NCI-H128 (cell line): ENCODE data around the gene STXBP2.

Experiments
- DNase-seq: peaks from one replicate; lab custom pipeline; 2025; ENCODE audit not compliant: unreplicated experiment; lab: John Stamatoyannopoulos, UW

STXBP2 gene

DNA sequence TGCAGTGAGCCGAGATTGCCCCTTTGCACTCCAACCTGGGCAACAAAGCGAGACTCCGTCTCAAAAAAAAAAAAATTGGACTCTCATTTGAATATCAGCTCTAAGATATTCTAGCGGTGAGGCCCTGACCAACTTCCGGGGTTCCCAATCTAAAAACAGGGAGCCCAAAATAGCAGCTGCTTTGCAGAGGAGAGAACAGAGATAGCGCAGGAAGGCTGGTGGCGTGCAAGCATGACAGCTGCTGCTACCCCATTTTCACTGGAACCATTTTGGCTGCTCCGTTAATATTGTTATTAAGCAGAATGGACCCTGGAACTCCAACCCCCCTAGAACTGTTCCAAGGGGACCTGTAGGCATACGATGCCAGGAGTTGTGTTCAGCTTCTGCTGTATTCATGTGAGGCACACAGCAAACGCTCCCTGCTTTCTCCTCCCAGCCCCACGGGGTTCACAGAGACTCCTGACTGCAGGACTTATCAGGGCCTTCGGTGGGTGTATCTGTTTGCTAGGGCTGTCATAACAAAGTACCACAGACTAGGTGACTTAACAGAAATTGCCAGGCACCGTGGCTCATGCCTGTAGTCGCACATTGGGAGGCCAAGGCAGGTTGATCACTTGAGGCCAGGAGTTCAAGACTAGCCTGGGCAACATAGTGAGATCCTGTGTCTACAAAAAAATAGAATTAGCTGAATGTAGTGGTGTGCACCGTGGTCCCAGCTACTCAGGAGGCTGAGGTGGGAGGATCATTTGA, 11.5 kb downstream of the STXBP2 start:
- DNase-seq, result no peak

DNA sequence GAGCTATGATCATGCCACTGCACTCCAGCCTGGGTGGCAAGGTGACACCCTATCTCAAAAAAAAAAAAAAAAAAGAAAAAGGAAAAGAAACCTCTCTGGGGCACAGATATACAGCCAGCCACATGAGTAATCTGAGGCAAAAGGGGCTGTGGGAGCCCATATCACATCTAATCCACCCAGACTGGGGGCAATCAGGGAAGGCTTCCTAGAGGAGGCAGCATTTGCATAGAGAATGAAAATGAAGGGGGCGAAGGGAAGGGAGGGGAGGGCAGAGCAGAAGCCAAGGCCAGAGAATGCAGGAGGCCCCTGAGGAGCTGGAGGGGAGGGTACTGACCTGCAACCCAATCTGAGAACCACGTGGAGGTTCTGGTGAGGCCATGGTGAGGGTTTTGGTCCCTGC, 13.2 kb downstream of the STXBP2 start:
- no peak for DNase-seq

DNA sequence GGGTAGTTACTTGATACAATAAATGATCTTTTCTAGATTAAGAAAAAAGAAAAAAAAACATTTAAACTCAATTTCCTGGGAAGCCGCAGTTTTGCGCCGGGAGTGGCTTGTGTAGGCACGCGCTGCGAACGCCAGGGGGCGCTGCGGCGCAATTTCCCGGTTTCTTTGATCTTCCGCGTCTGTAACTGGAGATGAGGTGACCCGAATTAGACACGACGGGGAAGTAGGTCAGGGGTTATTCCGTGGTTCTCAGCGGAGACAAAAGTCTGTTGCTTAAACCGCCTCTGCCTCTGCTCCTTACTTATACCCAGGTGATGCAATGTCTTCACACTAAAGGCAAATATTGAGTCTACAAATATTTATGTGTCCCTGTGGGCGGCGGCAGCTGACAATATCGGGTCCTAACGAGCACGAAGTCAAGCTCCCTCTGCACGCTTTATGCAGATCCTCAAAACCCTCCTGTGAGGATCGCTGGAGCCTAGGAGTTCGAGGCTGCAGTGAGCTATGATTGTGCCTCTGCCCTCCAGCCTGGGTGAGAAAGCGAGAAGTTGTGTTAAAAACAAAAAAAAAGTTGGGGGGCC, 15.2 kb downstream of the STXBP2 start:
- DNase-seq, result peak; percentile 60

DNA sequence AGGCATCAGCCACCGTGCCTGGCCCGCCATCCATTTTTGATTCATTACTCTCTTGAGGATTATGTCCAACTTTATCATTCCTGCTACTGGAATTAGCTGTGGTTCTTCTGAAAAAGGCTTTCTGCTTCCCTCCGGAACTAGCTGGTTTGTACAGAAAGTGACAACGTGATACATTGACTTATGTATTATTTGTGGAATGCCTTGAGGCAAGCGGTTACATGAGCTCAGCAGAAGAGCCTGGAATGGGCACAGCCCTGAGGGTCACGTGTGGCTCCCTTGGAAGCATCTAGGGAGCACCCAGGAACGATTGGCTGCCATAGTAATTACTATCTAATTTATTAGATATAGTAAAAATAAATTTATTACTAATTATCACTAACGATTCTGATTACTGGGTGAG, 17.5 kb downstream of the STXBP2 start:
- no peak for DNase-seq

DNA sequence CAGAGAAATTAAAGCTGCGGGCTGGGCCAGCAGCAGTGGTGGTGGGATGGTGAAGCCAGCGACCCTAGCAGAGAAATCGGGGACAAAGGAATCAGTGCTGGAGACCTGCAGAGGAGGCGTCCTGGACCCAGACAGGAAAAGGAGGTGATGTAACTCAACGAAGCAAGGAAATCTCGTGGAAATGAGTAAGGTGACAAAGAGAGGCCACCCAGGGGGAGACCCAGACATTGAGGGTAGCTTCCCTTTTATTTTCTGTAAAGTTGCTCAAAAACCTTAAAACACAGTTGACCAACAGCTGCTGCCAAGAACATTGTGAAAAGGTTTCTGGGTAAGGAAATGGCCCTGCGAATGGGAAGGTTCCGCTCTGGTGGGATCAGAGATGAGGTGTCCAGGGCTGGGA, 18.7 kb downstream of the STXBP2 start:
- DNase-seq, result no peak

DNA sequence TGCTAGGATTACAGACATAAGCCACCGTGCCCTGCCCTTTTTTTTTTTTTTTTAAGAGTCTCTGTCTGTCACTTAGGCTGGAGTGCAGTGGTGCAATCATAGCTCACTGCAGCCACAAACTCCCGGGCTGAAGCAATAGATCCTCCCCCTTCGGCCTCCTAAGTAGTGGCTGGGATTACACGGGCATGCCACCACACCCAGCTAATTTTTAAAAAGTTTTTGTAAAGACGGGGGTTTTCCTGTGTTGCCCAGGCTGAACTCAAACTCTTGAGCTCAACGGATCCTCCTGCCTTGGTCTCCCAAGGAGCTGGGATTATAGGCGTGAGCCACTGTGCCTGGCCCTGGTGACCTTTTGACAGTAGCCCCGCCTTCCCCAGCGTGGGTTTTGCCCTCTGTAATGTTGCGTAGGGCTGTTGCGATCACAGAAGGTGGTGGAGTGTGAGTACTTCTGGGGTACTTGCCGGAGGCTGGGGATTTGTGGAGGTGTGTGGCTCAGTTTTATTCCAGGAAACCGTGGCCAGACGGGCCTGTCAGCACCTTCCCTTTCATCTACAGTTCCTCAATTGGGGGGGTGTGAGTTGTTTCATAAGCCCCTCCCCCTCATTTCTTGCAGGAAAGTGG, 20.3 kb downstream of the STXBP2 start:
- no peak for DNase-seq

DNA sequence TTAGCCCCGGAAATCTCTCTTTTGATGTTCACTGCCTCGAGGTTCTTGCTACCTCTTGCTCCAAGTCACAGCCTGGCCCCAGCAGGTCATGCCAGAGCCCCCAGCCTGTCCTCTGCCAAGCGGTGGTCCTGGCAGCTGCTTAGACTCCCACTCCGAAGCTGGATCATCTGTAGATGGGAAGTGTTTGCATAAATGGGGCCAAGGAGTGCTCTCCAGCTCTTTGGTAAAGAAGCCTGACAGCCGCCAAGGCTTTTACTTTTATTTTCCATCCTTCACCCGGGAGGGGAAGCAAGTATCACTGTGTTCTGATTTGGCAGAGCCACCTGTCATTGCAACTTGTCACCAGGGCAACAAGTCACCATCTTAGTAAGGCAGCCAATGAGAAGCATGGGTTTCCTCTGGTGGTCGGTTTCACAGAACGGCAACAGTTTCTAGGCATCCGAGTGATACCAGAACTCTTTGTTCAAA, 21.3 kb downstream of the STXBP2 start:
- no peak for DNase-seq

DNA sequence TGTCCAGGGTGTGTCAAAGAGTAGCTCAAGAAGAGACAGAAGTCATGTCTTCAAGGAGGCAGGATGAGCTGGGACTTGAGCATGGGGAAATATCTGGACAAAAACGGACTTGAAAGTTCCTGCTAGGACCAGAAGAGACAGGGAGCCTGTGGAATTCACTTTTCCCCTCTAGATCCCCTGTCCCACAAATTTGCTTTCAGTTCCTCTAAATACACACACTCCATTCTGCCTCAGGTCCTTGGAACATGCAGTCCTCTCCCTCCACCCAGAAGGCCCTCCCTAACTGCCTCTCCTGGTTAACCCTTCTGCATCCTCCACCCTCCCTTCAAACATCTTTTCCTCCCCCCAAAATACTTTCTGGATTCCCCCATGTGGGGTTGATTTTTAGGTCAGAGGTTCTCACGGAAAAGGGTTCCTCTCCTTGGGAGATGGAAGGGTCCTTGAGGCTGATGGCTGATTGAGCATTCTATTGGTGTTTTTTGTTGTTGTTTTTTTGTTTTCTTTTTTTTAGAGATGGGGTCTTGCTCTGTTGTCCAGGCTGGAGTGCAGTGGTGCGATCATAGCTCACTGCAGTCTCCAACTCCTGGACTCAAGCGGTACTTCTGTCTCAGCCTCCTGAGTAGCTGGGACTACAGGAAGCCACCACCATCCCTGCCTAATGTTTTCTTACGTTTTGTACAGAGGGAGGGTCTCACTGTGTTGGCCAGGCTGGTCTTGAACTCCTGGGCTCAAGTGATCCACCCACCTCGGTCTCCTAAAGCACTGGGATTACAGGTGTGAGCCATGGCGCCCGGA, 25.0 kb downstream of the STXBP2 start:
- DNase-seq, result no peak

DNA sequence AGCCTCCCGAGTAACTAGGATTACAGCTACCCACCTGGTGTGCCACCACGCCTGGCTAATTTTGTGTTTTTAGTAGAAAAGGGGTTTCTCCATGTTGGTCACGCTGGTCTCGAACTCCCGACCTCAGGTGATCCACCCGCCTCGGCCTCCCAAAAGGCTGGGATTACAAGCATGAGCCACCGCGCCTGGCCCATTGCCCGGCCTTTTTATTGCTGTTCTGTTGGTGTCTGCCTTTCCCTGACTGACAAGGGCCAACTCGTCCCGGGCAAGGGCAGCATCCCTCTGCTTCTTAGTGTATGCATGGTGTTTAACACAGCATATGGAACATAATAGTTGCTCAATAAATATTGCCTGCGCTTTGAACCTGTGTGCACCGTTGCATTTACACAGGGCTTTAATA, 25.7 kb downstream of the STXBP2 start:
- no peak for DNase-seq

DNA sequence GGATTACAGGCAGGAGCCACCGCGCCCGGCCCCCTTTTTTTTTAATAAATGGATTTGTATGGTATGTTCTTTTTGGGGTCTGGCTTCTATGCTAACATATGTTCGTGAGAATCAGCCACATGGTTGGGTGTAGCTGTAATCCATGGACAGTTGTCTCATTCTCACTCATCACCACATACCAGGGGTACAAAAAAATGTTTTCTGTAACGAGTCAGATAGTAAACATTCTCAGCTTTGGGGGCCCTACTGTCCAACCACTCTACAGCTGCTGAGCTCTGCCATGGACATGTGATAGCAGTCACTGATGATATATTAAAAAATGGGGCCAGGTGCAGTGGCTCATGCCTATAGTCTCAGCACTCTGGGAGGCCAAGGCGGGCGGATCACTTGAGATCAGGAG, 26.8 kb downstream of the STXBP2 start:
- no peak for DNase-seq

DNA sequence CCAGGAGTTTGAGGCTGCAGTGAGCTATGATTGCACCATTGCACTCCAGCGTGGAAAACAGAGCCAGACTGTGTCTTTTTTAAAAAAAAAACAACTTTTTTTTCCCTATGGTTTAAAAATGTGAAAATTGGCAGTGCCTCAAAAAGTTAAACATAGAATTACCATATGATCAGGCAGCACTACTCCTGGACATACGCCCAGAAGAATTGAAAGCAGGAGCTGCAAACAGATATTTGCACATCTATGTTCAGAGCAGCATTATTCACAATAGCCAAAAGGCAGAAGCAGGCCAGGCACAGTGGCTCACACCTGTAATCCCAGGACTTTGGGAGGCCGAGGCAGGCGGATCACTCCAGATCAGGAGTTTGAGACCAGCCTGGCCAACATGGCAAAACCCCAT, 28.2 kb downstream of the STXBP2 start:
- no peak for DNase-seq

DNA sequence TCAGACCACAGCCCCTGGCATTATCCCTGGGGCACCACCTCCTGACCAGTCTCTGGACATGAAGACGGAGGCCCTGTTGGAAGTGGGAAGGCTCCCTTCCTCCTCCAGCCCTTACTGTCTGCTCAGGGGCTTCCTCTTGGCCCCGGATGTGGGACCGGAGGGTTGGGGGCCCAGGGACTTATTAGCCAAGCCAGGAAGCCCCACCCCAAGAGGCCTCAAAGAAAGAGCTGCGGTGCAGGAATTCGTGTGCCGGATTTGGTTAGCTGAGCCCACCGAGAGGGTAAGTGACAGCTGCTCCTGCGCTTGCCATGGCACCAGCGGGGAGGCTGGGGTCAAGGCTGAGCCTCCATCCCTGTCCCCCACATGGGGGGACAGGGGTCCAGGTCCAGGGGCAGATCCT, 31.9 kb downstream of the STXBP2 start, which contains the start of gene RETN:
Gene RETN, plus strand, starts transcription at position 208 of the 400 bp plus-strand sequence. CDS start 278 bp downstream, outside the sequence.
- no peak for DNase-seq

DNA sequence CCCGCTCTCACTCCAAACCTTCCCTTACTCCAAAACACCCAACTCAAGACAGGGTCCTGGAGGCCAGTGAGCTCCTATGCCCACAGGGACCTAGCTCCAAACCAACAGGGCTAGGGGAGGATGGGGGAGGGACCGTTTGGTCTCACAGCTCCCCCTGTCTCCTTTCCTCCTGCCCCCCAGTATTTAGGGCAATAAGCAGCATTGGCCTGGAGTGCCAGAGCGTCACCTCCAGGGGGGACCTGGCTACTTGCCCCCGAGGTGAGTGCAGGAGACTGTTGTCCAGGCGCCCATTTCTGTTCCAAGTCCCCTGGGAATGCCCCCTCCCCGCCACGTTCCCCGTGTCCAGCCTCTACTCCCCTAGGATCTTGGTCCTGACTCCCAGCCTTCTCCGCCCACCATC, 32.7 kb downstream of the STXBP2 start:
- DNase-seq, result no peak

DNA sequence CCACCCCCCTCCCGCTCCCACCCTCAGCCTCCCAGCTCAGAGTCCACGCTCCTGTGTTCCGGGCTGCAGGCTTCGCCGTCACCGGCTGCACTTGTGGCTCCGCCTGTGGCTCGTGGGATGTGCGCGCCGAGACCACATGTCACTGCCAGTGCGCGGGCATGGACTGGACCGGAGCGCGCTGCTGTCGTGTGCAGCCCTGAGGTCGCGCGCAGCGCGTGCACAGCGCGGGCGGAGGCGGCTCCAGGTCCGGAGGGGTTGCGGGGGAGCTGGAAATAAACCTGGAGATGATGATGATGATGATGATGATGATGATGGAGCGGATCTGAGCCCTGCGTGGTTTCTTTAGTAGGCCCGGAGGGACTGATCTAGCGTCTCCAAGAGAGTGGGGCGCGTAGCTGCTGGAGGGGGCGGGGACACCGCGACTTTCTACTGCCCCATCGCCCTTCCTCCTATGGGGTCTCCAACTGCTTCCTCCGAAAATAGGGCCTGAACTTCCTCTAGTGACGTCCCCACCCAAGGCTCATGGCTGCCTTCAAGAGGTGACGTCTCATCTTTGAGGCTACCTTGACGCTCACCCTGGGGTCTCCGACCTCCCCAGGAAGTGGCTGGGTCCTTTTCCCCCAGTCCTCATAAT, 33.4 kb downstream of the STXBP2 start:
- DNase-seq, result no peak

DNA sequence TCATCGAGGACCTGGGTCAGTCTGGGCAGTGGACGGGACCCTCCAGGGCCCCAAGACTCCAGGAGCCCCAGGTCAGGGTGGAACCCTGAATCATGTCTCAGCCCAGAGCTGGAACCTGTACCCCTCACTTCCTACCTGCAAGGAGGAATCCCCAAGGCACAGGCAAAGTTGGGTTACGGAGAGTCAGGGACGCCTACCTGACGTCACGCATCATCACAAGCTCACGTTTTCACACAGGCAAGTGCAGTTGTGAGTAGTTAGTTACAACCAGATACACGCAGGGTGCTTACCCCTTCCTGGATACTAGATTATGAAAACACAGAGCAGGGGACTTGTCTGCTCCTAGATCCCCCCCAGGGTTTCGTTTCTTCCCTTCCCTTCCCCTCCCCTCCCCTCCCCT, 33.9 kb downstream of the STXBP2 start:
- no peak for DNase-seq

DNA sequence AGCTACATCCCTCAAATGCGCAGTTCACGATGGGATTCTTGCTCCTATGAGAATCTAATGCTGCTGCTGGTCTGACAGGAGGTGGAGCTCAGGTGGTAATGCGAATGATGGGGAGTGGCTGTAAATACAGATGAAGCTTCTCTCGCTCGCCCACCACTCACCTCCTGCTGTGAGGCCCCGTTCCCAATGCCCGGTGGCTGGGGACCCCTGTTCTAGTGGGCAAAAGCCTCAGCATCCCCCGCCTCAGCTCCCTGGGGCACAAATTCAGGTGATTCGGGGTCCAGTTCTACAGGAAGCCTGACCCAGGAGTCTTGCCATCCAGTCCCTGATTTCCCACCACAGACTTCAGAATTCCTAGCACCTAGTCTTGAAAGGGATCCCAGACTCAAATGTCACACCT, 35.6 kb downstream of the STXBP2 start:
- no peak for DNase-seq

DNA sequence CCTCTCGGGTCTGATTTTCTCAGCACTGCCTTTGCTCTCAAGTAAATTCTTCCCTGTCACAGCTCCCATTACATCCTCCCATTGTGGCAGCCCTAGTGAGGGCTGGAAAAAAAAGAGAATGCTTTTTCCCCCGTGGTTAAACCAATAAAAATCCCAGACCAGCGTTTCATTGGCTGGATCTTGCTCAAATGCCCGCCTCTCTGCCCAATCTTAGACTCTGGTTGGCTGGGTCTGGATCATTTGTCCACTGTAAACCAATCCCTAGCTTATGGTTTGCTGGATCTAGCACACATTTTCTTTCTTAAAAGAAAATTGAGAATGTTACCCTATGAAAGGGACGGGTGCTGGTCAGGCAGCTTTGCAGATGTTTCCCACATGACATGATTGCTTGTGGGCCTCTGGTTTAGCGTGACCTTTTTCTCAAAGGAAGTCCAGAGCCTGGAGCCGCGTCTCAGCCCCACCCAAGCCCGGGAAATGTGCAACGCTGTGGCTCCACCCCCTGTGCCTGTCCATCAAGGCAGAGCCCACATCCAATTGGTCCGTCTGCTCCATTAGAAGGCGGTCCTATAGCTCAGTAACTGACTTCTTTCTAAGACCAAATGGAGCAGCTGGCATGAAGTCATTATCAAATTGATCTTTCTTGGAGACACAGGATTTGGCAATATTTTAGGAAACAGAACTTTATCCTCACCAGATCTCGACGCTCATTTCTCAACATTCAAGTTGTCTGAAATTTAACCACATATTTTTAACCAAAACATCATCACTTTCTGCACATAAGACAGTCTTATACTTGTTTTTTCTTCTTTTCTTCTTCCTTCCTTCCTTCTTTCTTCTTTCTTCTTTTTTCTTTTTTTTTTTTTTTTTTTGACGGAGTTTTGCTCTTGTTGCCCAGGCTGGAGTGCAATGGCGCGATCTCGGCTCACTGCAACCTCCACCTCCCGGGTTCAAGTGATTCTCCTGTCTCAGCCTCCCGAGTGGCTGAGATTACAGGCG, 37.4 kb downstream of the STXBP2 start:
- no peak for DNase-seq

DNA sequence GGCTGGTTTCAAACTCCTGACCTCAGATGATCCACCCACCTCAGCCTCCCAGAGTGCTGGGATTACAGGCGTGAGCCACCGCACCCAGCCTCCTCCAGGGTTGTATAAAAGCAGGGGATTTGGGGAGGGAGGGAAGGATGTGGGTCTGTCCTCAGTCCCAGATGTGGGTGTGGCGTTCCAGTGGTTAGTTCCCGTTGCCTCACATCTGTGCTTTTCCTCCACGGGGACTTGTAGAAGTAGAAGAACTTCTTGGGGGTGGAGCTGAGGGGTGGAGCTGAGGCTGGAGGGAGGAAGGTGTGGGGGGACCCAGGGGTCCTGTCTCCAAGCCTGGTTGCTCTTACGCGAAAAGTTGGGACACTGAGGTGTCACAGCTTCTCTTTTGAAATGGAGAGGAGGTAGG, 39.5 kb downstream of the STXBP2 start:
- no peak for DNase-seq

DNA sequence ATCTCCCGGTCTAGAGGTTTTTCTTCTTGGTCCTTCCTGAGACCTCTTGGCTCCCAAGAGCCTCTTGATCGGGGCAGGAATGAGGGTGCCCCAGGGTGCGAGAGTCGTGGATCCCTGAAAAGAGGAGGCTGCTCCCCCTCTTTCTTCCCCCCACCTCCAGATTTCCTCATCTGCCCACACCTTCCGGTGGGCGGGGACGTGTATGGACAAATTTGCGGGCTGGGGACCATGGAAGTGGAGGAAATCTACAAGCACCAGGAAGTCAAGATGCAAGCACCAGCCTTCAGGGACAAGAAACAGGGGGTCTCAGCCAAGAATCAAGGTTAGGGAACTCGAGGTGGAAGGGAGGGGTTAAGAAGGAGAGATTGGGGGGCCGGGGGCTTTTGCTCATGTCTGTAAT, 39.9 kb downstream of the STXBP2 start, which contains the start of gene MCEMP1:
Gene MCEMP1, plus strand, starts transcription at position 237 of the 400 bp plus-strand sequence. Its CDS starts 31 bp downstream, at position 268.
- DNase-seq, result no peak
